ENCODE measurements around the gene NDUFC2. TPM values are rescaled to one million over a fixed set of nuclear protein-coding genes. Genes with fewer than 3 reads are reported as not detected.
"Not testable (repeated sequence)": the region's sequence is repeated elsewhere in the genome, so short reads cannot be mapped to it uniquely, and the experiment has no call there.

NDUFC2 gene
- total RNA-seq, 2 donors from 2014 or later: 174 to 187 TPM

DNA sequence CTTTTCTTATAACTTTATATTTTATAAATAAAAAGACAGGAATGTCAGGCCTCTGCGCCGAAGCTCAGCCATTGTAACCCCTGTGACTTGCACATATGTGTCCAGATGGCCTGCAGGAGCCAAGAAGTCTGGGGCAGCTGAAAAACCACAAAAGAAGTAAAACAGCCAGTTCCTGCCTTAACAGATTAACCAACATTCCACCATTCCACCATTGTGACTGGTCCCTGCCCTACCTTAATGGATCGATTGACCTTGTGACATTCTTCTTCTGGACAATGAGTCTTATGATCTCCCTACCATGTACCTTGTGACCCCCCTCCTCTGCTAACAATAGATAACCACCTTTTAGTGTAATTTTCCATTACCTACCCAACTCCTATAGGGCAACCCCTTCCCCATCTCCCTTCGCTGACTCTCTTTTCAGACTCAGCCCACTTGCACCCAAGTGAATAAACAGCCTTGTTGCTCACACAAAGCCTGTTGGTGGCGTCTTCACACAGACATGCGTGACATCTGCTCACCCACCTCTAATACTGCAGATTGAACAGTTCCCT, 6.9 kb upstream of the NDUFC2 start:
- ATAC-seq; H3K4me1 Mint-ChIP-seq (ENCODE audit: low read depth in 2 of 2); DNase-seq (ENCODE audit: low spot score); H3K4me3 Mint-ChIP-seq; H3K9me3 Mint-ChIP-seq; H3K36me3 Mint-ChIP-seq; H3K27me3 Mint-ChIP-seq: not testable (repeated sequence)
- peak overlapping the region in 1 of 2 donors; percentile 19 for H3K27ac Mint-ChIP-seq

- no peaks in the 10 kb centered on the region for H3K27me3 Mint-ChIP-seq
- H3K4me3 Mint-ChIP-seq: no peak overlapping the region
- H3K36me3 Mint-ChIP-seq: no peaks in the 10 kb centered on the region
- H3K27ac Mint-ChIP-seq: no peak overlapping the region
- peaks cover 10 to 14% of the 10 kb centered on the region in 2 donors for H3K4me1 Mint-ChIP-seq (ENCODE audit: low read depth in 2 of 2)
- ATAC-seq (no peak), DNase-seq (ENCODE audit: low spot score) (no peak)
- no peaks in the 10 kb centered on the region for H3K9me3 Mint-ChIP-seq
These were observed 6.3 kb upstream of the NDUFC2 start for GRCh38 chr11:78085972-78086371.

- not testable (repeated sequence) for H3K9me3 Mint-ChIP-seq; H3K27me3 Mint-ChIP-seq; H3K27ac Mint-ChIP-seq; H3K36me3 Mint-ChIP-seq; H3K4me3 Mint-ChIP-seq; DNase-seq (ENCODE audit: low spot score); ATAC-seq
- peaks cover 14 to 17% of the 10 kb centered on the region in 2 donors for H3K4me1 Mint-ChIP-seq (ENCODE audit: low read depth in 2 of 2)
These were observed 4.8 kb upstream of the NDUFC2 start for GRCh38 chr11:78084506-78084905.

DNA sequence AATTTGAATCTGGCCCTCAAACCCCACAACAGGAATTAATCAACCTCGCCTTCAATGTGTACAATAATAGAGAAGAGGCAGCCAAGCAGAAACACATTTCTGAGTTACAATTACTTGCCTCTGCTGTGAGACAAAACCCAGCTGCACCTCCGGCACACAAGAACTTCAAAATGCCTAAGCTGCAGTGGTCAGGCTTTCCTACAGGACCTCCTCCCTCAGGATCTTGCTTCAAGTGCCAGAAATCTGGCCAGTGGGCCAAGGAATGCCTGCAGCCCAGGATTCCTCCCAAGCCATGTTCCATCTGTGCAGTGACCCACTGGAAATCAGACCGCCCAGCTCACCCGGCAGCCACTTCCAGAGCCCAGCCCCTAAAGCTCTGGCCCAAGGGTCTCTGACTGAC, 3.4 kb upstream of the NDUFC2 start:
- Mint-ChIP-seq H3K4me3 (no peak overlapping the region), H3K27ac (no peak overlapping the region), H3K9me3 (no peaks in the 10 kb centered on the region), H3K4me1 (ENCODE audit: low read depth in 2 of 2) (peaks cover 20 to 22% of the 10 kb centered on the region in 2 donors), H3K36me3 (no peaks in the 10 kb centered on the region), H3K27me3 (no peaks in the 10 kb centered on the region)
- DNase-seq (ENCODE audit: low spot score): no peak
- ATAC-seq: no peak

GRCh38 chr11:78082146-78082545, 2.5 kb upstream of the NDUFC2 start:
- DNase-seq (ENCODE audit: low spot score) (no peak), ATAC-seq (no peak)
- Mint-ChIP-seq H3K27me3 (no peaks in the 10 kb centered on the region), H3K4me1 (ENCODE audit: low read depth in 2 of 2) (peaks cover 25 to 26% of the 10 kb centered on the region in 2 donors), H3K27ac (peak overlapping the region; percentile 62 to 65), H3K4me3 (peak overlapping the region; percentile 92), H3K9me3 (no peaks in the 10 kb centered on the region), H3K36me3 (no peaks in the 10 kb centered on the region)

DNA sequence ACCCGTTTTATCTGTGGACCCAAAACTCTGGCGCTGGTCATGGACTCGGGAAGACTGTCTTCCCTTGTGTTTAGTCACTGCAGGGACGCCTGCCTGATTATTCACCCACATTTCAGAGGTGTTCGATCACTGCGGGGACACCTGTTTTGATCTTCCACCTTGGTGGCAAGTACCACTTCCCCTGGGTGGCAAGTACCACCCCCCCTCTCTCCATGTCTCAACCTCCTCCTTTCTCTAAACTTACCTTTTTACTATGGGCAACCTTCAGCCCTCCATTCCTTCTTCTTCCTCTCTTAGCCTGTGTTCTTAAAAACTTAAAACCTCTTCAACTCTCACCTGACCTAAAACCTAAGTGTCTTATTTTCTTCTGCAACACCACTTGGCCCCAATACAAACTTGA, 1.9 kb upstream of the NDUFC2 start:
- H3K9me3 Mint-ChIP-seq: no peaks in the 10 kb centered on the region
- no peaks in the 10 kb centered on the region for H3K27me3 Mint-ChIP-seq
- no peak for ATAC-seq
- H3K27ac Mint-ChIP-seq: peak overlapping the region; percentile 62 to 65
- H3K4me1 Mint-ChIP-seq (ENCODE audit: low read depth in 2 of 2): peaks cover 29 to 30% of the 10 kb centered on the region in 2 donors
- peak overlapping the region; percentile 92 for H3K4me3 Mint-ChIP-seq
- H3K36me3 Mint-ChIP-seq: no peaks in the 10 kb centered on the region
- no peak for DNase-seq (ENCODE audit: low spot score)

GRCh38 chr11:78080818-78081495, 1.3 kb upstream of the NDUFC2 start:
- peaks cover 32 to 34% of the 10 kb centered on the region in 2 donors for H3K4me1 Mint-ChIP-seq (ENCODE audit: low read depth in 2 of 2)
- peak overlapping the region; percentile 92 for H3K4me3 Mint-ChIP-seq
- ATAC-seq (no peak), DNase-seq (ENCODE audit: low spot score) (no peak)
- no peaks in the 10 kb centered on the region for H3K36me3 Mint-ChIP-seq
- peak overlapping the region; percentile 62 to 65 for H3K27ac Mint-ChIP-seq
- no peaks in the 10 kb centered on the region for H3K27me3 Mint-ChIP-seq
- H3K9me3 Mint-ChIP-seq: no peaks in the 10 kb centered on the region

GRCh38 chr11:78080084-78080817, 589 bp upstream of the NDUFC2 start:
- Mint-ChIP-seq H3K9me3 (no peaks in the 10 kb centered on the region), H3K4me1 (ENCODE audit: low read depth in 2 of 2) (peaks cover 35 to 38% of the 10 kb centered on the region in 2 donors), H3K27ac (peak overlapping the region; percentile 62 to 65), H3K4me3 (peak overlapping the region; percentile 92), H3K36me3 (no peaks in the 10 kb centered on the region), H3K27me3 (no peaks in the 10 kb centered on the region)
- ATAC-seq (no peak), DNase-seq (ENCODE audit: low spot score) (no peak)

DNA sequence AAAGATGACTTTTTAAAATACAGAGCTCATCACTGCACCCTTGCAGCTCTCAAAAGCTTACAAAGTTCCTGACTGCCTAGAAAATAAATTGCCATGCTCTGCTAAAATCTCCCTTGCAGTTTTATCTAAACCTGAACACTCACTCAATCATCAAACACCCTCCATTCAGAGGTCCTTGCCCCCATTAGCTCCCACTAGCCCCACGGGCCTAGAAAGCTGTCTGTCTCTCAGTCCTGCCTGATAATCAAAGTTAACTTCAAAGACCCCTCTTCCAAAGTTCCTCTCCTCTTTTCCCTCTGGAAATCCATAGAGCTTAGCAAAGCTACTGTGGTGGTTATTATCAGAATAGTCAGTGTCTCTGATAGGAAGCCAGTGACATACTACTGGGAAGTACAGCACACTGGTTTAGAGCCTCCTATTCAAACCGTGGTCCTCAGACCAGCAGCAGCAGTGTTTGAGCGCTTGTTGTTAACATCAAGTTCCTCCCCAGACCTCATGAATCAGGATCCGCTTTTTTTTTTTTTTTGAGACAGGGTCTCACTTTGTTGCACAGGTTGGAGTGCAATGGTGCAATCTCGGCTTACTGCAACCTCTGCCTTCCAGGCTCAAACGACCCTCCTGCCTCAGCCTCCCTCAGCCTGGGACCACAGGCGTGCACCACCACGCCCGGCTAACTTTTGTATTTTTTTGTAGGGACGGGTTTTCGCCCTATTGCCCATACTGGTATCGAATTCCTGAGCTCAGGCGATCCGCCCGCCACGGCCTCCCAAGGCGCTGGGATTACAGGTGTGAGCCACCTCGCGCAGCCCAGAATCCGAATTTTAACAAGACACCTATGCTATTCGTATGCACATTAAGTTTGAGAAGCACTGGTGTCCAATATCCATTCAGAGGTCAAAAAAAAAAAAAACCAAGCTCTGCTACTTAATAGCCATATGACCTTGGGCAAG, 1.2 kb downstream of the NDUFC2 start:
- DNase-seq (ENCODE audit: low spot score): no peak
- peak overlapping the region; percentile 92 for H3K4me3 Mint-ChIP-seq
- H3K9me3 Mint-ChIP-seq: no peaks in the 10 kb centered on the region
- peak overlapping the region; percentile 62 to 65 for H3K27ac Mint-ChIP-seq
- ATAC-seq: no peak
- H3K27me3 Mint-ChIP-seq: no peaks in the 10 kb centered on the region
- peaks cover 43 to 46% of the 10 kb centered on the region in 2 donors for H3K4me1 Mint-ChIP-seq (ENCODE audit: low read depth in 2 of 2)
- no peaks in the 10 kb centered on the region for H3K36me3 Mint-ChIP-seq

DNA sequence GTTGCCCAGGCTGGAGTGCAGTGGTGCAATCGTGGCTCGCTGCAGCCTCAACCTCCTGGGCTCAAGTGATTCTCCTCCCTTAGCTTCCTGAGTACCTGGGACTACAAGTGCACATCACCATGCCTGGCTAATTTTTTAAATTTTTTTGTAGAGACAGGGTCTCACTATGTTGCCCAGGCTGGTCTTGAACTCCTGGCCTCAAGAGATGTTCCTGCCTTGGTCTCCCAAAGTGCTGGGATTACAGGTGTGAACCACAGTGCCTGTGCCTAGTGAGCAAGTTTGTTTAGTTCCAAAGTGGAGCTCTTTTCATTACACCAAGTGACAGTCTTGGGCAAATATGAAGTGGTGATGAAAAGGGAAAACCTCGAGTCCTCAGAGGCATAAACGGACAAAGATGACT, 2.1 kb downstream of the NDUFC2 start:
- ATAC-seq; H3K9me3 Mint-ChIP-seq; H3K36me3 Mint-ChIP-seq; DNase-seq (ENCODE audit: low spot score); H3K27me3 Mint-ChIP-seq: not testable (repeated sequence)
- Mint-ChIP-seq H3K4me3 (peak overlapping the region; percentile 92), H3K27ac (peak overlapping the region in 1 of 2 donors; percentile 65), H3K4me1 (ENCODE audit: low read depth in 2 of 2) (peaks cover 44 to 48% of the 10 kb centered on the region in 2 donors)

DNA sequence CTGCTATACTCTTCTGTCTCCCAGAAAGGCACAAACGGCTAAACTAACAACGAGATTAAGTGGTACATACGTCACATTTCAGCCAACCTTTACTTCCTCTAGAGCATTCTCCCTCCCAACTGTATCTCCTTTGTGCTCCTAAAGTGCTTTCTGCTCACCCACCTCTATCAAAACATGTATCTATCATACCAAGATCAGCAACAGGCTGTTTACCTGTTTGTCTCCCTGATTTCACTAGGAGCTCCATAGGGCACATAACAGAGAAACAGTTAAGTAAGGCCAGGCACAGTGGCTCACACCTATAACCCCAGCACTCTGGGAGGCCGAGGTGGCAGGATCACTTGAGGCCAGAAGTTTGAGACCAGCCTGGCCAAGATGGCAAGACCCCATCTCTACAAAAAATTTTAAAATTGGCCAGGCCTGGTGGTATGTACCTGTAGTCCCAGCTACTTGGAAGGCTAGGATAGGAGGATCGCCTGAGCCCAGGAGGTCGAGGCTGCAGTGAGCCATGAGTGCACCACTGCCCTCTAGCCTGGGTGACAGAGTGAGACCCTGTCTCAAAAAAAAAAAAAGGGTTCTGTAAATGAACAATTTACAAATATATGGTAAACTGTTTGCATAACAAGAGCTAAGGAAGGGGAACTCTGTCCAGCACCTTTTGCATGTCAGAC, 2.8 kb downstream of the NDUFC2 start:
- Mint-ChIP-seq H3K9me3 (no peaks in the 10 kb centered on the region), H3K4me3 (peak overlapping the region; percentile 12), H3K36me3 (peaks cover 6% of the 10 kb centered on the region), H3K27ac (peak overlapping the region in 1 of 2 donors; percentile 10), H3K27me3 (no peaks in the 10 kb centered on the region), H3K4me1 (ENCODE audit: low read depth in 2 of 2) (peaks cover 42 to 51% of the 10 kb centered on the region in 2 donors)
- DNase-seq (ENCODE audit: low spot score): no peak
- no peak for ATAC-seq

GRCh38 chr11:78074756-78075155, 4.9 kb downstream of the NDUFC2 start:
- ATAC-seq: no peak

GRCh38 chr11:78072455-78072854, 7.2 kb downstream of the NDUFC2 start:
- no peak for ATAC-seq
- peaks cover 28 to 32% of the 10 kb centered on the region in 2 donors for H3K4me1 Mint-ChIP-seq (ENCODE audit: low read depth in 2 of 2)
- H3K36me3 Mint-ChIP-seq: peaks cover 16% of the 10 kb centered on the region
- no peak overlapping the region for H3K4me3 Mint-ChIP-seq
- no peaks in the 10 kb centered on the region for H3K9me3 Mint-ChIP-seq
- H3K27me3 Mint-ChIP-seq: no peaks in the 10 kb centered on the region
- no peak for DNase-seq (ENCODE audit: low spot score)
- peak overlapping the region in 1 of 2 donors; percentile 9 for H3K27ac Mint-ChIP-seq

More at GRCh38 chr11:78074756-78075155, 4.9 kb downstream of the NDUFC2 start:
- no peak overlapping the region for H3K4me3 Mint-ChIP-seq
- H3K4me1 Mint-ChIP-seq (ENCODE audit: low read depth in 2 of 2): peaks cover 35 to 39% of the 10 kb centered on the region in 2 donors
- H3K27ac Mint-ChIP-seq: no peak overlapping the region
- DNase-seq (ENCODE audit: low spot score): no peak
- peaks cover 6% of the 10 kb centered on the region for H3K36me3 Mint-ChIP-seq
- no peaks in the 10 kb centered on the region for H3K27me3 Mint-ChIP-seq
- no peaks in the 10 kb centered on the region for H3K9me3 Mint-ChIP-seq
